H9 (cell line): ENCODE data around the gene RBM33. TPM values are rescaled to one million over a fixed set of nuclear protein-coding genes. Genes with fewer than 3 reads are reported as not detected.
A peak's percentile ranks its signal among the peaks of the same experiment; 100 is the strongest.

Source experiments
- DNase-seq: peaks from one replicate; pipeline ENCODE4 v3.0.0-alpha.2; 2017
- H2AFZ ChIP-seq: one replicate; pipeline ENCODE4 v1.6.1; 2013; ENCODE audit warnings: mild to moderate bottlenecking, low read length, control low read depth, moderate library complexity
- H2AK5ac ChIP-seq: 2 replicates; pipeline ENCODE4 v1.6.1; 2013; ENCODE audit warnings: low read length, control low read depth, mixed read lengths; ENCODE audit not compliant: insufficient read length
- H2BK120ac ChIP-seq: one replicate; pipeline ENCODE4 v1.6.1; 2013; ENCODE audit warnings: low read depth, mild to moderate bottlenecking, low read length, control low read depth, inconsistent platforms; ENCODE audit not compliant: poor library complexity, severe bottlenecking
- H2BK12ac ChIP-seq: 2 replicates; pipeline ENCODE4 v1.6.1; 2013; ENCODE audit warnings: low read length, control low read depth, mixed read lengths, low read depth; ENCODE audit not compliant: insufficient read length
- H2BK15ac ChIP-seq: 2 replicates; pipeline ENCODE4 v1.6.1; 2013; ENCODE audit warnings: low read depth, low read length, control low read depth
- H2BK20ac ChIP-seq: one replicate; pipeline ENCODE4 v1.6.1; 2013; ENCODE audit warnings: low read depth, mild to moderate bottlenecking, low read length, control low read depth, inconsistent platforms; ENCODE audit not compliant: poor library complexity, severe bottlenecking
- H2BK5ac ChIP-seq: 2 replicates; pipeline ENCODE4 v1.6.1; 2013; ENCODE audit warnings: low read length, control low read depth, mixed read lengths; ENCODE audit not compliant: insufficient read length
- H3K14ac ChIP-seq: 2 replicates; pipeline ENCODE4 v1.6.1; 2013; ENCODE audit warnings: low read length, control low read depth; ENCODE audit not compliant: insufficient read depth
- H3K18ac ChIP-seq: 2 replicates; pipeline ENCODE4 v1.6.1; 2013; ENCODE audit warnings: low read depth, mild to moderate bottlenecking, mixed read lengths, low read length, control low read depth; ENCODE audit not compliant: insufficient read length
- H3K23ac ChIP-seq: 2 replicates; pipeline ENCODE4 v1.6.1; 2013; ENCODE audit warnings: low read length, control low read depth, mixed read lengths, low read depth; ENCODE audit not compliant: insufficient read length
- H3K23me2 ChIP-seq: 2 replicates; pipeline ENCODE4 v1.6.1; 2013; ENCODE audit warnings: low read depth, mild to moderate bottlenecking, mixed read lengths, low read length, control low read depth; ENCODE audit not compliant: insufficient read length, poor library complexity, severe bottlenecking
- H3K27ac ChIP-seq: 2 replicates; pipeline ENCODE4 v1.5.1; 2013; ENCODE audit warnings: low read length, control low read depth, mixed read lengths, low read depth; ENCODE audit not compliant: insufficient read length
- H3K27me3 ChIP-seq: 2 replicates; pipeline ENCODE4 v1.6.1; 2013; ENCODE audit warnings: low read length, control low read depth, inconsistent platforms; ENCODE audit not compliant: insufficient read depth
- H3K4ac ChIP-seq: 2 replicates; pipeline ENCODE4 v1.6.1; 2013; ENCODE audit warnings: low read depth, mild to moderate bottlenecking, control low read depth, inconsistent platforms, low read length, moderate library complexity
- H3K4me1 ChIP-seq: 2 replicates; pipeline ENCODE4 v1.6.1; 2013; ENCODE audit warnings: low read length, control low read depth, inconsistent platforms; ENCODE audit not compliant: insufficient read depth
- H3K4me2 ChIP-seq: 2 replicates; pipeline ENCODE4 v1.6.1; 2013; ENCODE audit warnings: low read length, control low read depth, mixed read lengths; ENCODE audit not compliant: insufficient read length, insufficient read depth
- H3K56ac ChIP-seq: 2 replicates; pipeline ENCODE4 v1.6.1; 2013; ENCODE audit warnings: low read depth, mild to moderate bottlenecking, mixed read lengths, low read length, control low read depth; ENCODE audit not compliant: insufficient read length
- H3K79me1 ChIP-seq: 2 replicates; pipeline ENCODE4 v1.6.1; 2013; ENCODE audit warnings: low read depth, mild to moderate bottlenecking, moderate library complexity, low read length, control low read depth, inconsistent platforms; ENCODE audit not compliant: insufficient read depth, poor library complexity, severe bottlenecking
- H3K79me2 ChIP-seq: 2 replicates; pipeline ENCODE4 v1.6.1; 2013; ENCODE audit warnings: low read length, control low read depth, inconsistent platforms; ENCODE audit not compliant: insufficient read depth
- H3K9ac ChIP-seq: 2 replicates; pipeline ENCODE4 v1.6.1; 2013; ENCODE audit warnings: low read length, control low read depth, mixed read lengths; ENCODE audit not compliant: insufficient read length; ENCODE audit errors: extremely low read depth
- H3K9me3 ChIP-seq: one replicate; pipeline ENCODE4 v1.6.1; 2013; ENCODE audit warnings: low read depth, low read length, inconsistent platforms; ENCODE audit not compliant: control insufficient read depth
- H3T11ph ChIP-seq: one replicate; pipeline ENCODE4 v1.6.1; 2013; ENCODE audit warnings: mild to moderate bottlenecking, low read length, control low read depth, inconsistent platforms
- H4K20me1 ChIP-seq: one replicate; pipeline ENCODE4 v1.6.1; 2013; ENCODE audit not compliant: control insufficient read depth, insufficient read length, insufficient read depth
- H4K5ac ChIP-seq: 2 replicates; pipeline ENCODE4 v1.6.1; 2013; ENCODE audit warnings: low read depth, mild to moderate bottlenecking, mixed read lengths, low read length, control low read depth; ENCODE audit not compliant: insufficient read length
- H4K8ac ChIP-seq: replicated peaks from 2 replicates; pipeline ENCODE4 v1.6.1; 2013; ENCODE audit warnings: low read length, control low read depth, mixed read lengths, low read depth; ENCODE audit not compliant: insufficient read length
- H4K91ac ChIP-seq: 2 replicates; pipeline ENCODE4 v1.6.1; 2013; ENCODE audit warnings: low read depth, mild to moderate bottlenecking, moderate library complexity, mixed read lengths, low read length, control low read depth; ENCODE audit not compliant: insufficient read length
- H3K27ac Mint-ChIP-seq, 3 experiments: 2 replicates in 2 of 3; 3 replicates in 1 of 3; pipeline ENCODE4 v1.8.0; 2020 to 2021; ENCODE audit warnings: mixed read lengths in 3 of 3, mild to moderate bottlenecking in 1 of 3, moderate library complexity in 1 of 3
- H3K27me3 Mint-ChIP-seq: 2 replicates; pipeline ENCODE4 v1.8.0; 2021; ENCODE audit warnings: low read depth, mild to moderate bottlenecking, moderate library complexity, mixed read lengths
- H3K36me3 Mint-ChIP-seq, 3 experiments: 2 replicates in 2 of 3; 3 replicates in 1 of 3; pipeline ENCODE4 v1.8.0; 2020 to 2021; ENCODE audit warnings: low read depth in 3 of 3, mixed read lengths in 3 of 3; ENCODE audit not compliant: insufficient read depth in 1 of 3
- H3K4me1 Mint-ChIP-seq, 2 experiments: 2 replicates each; pipeline ENCODE4 v1.8.0; 2020; ENCODE audit warnings: mixed read lengths in 2 of 2
- H3K4me3 Mint-ChIP-seq, 2 experiments: 2 replicates in 1 of 2; 3 replicates in 1 of 2; pipeline ENCODE4 v1.8.0; 2020 to 2021; ENCODE audit warnings: mild to moderate bottlenecking in 2 of 2, mixed read lengths in 2 of 2, moderate library complexity in 1 of 2
- H3K9me3 Mint-ChIP-seq, 2 experiments: 2 replicates in 1 of 2; 3 replicates in 1 of 2; pipeline ENCODE4 v1.8.0; 2020; ENCODE audit warnings: mild to moderate bottlenecking in 2 of 2, mixed read lengths in 2 of 2, moderate library complexity in 1 of 2
- CTCF ChIP-seq: fragments of 200-600 bp; sonication (generic); conservative IDR thresholded peaks from 3 replicates; pipeline ENCODE4 v1.8.0; 2021; ENCODE audit warnings: antibody characterized with exemption, mild to moderate bottlenecking
- WGBS: extraction: QIAGEN DNeasy Blood & Tissue Kit; methylation state at CpG from one replicate; pipeline ENCODE4 v1.1.7; 2013; ENCODE audit warnings: missing lambda C conversion rate, low lambda C conversion rate, mixed read lengths; ENCODE audit not compliant: insufficient read length; ENCODE audit errors: extremely low coverage; 5-methylcytosine and 5-hydroxymethylcytosine counted together
- total RNA-seq: library from RNA; stranded (reverse); gene quantifications from 2 replicates; pipeline ENCODE4 v1.2.1, GENCODE V29; 2021

The RBM33 gene
- total RNA-seq, 1 experiment from 2014 or later: 71.3 TPM

GRCh38 chr7:155806096-155806871 is 161.8 kb downstream of the RBM33 start:
- no peak overlapping the region for H2AFZ ChIP-seq
- H3K4ac ChIP-seq: no peak overlapping the region
- H2BK120ac ChIP-seq: no peak overlapping the region
- H4K91ac ChIP-seq: no peak overlapping the region
- no peak overlapping the region for H3K56ac ChIP-seq
- no peak overlapping the region for H3K4me2 ChIP-seq
- H3K79me2 ChIP-seq: no peaks in the 10 kb centered on the region
- H4K8ac ChIP-seq: no peak overlapping the region
- no peak overlapping the region for H2BK12ac ChIP-seq
- H3K4me1 ChIP-seq: no peaks in the 10 kb centered on the region; the same call in 1 of the 2 replicates
- H3K23ac ChIP-seq: no peak overlapping the region
- WGBS: no CpG with 5 or more reads among the region's 47 CpGs
- H4K5ac ChIP-seq: no peak overlapping the region
- peaks cover 0 to 3% (median 0%) of the 10 kb centered on the region in 3 experiments; a peak in 3 of 7 replicates for H3K36me3 Mint-ChIP-seq
- no peaks in the 10 kb centered on the region for H4K20me1 ChIP-seq
- no peak overlapping the region for H3K9ac ChIP-seq
- H2BK5ac ChIP-seq: no peak overlapping the region
- TF ChIP-seq CTCF: peak; percentile 23; the same call in 1 of the 3 replicates
- H3K27me3 ChIP-seq: peaks cover 77% of the 10 kb centered on the region
- H3K9me3 Mint-ChIP-seq: peaks cover 2 to 8% of the 10 kb centered on the region in 2 experiments; a peak in 2 of 5 replicates
- H3K18ac ChIP-seq: no peak overlapping the region
- H3K9me3 ChIP-seq: no peaks in the 10 kb centered on the region
- H3T11ph ChIP-seq: no peak overlapping the region
- DNase-seq: peak; percentile 59
- H3K23me2 ChIP-seq: peaks cover 12% of the 10 kb centered on the region
- H2AK5ac ChIP-seq: no peak overlapping the region
- no peak overlapping the region for H3K27ac ChIP-seq
- H2BK15ac ChIP-seq: no peak overlapping the region
- H3K79me1 ChIP-seq: no peaks in the 10 kb centered on the region
- peak overlapping the region in 1 of 2 experiments; percentile 71; a peak in 4 of 5 replicates for H3K4me3 Mint-ChIP-seq
- no peak overlapping the region for H2BK20ac ChIP-seq
- H3K4me1 Mint-ChIP-seq: peaks cover 26 to 49% of the 10 kb centered on the region in 2 experiments
- peak overlapping the region in 1 of 3 experiments; percentile 27; a peak in 1 of 7 replicates for H3K27ac Mint-ChIP-seq
- peaks cover 90% of the 10 kb centered on the region for H3K27me3 Mint-ChIP-seq
- H3K14ac ChIP-seq: no peak overlapping the region
